Upper lobe of left lung (tissue), 4 donors: Measurements from ENCODE around the gene SH3PXD2A.

Source experiments
- POLR2AphosphoS5 ChIP-seq, 2 donors: sonication (generic); formaldehyde crosslinking; IDR thresholded peaks; one replicate each; pipeline ENCODE4 v1.5.1; 2017; ENCODE audit warnings: antibody characterized with exemption in 2 of 2
- TF ChIP-seq, protein P1 (sequence below), 6 experiments: fragments of 450-650 bp in 4 of 6; fragments of 200-600 bp in 2 of 6; sonication (generic) in 2 of 6; IDR thresholded peaks; one replicate each; pipeline ENCODE4 v1.5.1; 2016 to 2019; ENCODE audit warnings: antibody characterized with exemption in 6 of 6

DNA sequence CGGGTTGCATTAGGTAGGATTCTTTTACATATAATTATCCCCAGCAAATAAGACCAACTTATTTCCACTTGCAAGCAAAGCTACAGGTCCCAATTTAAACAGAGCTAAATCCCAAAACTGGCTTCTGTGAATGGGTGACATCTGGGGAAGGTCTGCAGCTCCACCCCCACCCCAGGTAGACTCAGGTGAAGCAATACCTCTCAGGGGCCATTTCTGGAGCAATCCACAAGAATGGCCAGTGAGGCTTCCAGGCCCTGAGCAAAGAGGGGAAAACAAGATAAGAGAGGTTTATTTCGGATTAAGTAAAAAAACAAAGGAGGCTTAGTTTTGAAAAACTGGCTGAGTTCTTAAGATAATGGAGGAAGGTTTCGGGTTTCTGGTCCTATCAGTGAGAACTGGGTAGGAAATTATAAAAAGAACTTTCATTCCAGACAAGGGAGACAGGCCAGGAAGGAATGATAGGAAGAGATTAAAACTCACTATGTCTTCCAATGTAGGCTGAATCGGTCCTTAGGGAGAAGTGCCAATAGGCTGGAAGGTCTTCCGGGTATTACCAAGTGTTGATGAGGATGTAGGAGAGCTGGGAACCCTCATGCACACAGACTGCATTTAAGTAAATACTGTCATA, 25.4 kb downstream of the SH3PXD2A start:
- TF ChIP-seq, protein P1, sequence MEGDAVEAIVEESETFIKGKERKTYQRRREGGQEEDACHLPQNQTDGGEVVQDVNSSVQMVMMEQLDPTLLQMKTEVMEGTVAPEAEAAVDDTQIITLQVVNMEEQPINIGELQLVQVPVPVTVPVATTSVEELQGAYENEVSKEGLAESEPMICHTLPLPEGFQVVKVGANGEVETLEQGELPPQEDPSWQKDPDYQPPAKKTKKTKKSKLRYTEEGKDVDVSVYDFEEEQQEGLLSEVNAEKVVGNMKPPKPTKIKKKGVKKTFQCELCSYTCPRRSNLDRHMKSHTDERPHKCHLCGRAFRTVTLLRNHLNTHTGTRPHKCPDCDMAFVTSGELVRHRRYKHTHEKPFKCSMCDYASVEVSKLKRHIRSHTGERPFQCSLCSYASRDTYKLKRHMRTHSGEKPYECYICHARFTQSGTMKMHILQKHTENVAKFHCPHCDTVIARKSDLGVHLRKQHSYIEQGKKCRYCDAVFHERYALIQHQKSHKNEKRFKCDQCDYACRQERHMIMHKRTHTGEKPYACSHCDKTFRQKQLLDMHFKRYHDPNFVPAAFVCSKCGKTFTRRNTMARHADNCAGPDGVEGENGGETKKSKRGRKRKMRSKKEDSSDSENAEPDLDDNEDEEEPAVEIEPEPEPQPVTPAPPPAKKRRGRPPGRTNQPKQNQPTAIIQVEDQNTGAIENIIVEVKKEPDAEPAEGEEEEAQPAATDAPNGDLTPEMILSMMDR (IDR thresholded peaks at IDR 0.05): no peak
- no peak for TF ChIP-seq POLR2AphosphoS5 (IDR thresholded peaks at IDR 0.05)
